ENCODE data around the gene HS1BP3.

HS1BP3 gene

DNA sequence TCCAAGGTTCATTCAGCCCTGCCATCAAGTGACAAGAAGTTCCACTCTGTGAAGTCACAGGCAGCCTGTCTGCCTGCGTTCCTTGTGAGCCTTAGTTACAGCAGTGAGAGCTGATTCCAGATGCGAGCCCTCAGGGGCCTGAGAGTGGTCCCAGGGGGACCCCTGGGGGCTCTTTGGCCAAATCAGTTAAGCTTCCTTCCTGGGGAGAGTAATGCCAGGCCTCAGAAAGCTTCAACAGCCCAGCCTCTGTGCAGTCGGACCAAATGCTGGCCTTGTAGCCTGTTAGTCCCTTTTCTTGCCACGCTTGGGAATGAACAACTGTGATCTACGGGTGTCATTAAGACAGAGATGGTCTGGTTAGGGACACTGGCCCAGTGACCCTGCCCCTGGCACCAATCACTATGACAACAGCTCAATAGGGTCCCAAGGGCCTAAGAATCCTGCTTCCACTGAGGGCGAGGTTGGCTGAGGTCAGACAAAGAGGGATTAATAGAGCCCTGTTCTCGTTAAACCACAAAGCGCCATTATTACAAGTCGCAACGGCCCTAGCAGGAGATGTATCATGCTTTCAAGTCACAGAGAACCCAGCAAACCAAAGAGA lies 50.9 kb downstream of the HS1BP3 start:
- DNase-seq (ENCODE audit: low read depth) = no peak

DNA sequence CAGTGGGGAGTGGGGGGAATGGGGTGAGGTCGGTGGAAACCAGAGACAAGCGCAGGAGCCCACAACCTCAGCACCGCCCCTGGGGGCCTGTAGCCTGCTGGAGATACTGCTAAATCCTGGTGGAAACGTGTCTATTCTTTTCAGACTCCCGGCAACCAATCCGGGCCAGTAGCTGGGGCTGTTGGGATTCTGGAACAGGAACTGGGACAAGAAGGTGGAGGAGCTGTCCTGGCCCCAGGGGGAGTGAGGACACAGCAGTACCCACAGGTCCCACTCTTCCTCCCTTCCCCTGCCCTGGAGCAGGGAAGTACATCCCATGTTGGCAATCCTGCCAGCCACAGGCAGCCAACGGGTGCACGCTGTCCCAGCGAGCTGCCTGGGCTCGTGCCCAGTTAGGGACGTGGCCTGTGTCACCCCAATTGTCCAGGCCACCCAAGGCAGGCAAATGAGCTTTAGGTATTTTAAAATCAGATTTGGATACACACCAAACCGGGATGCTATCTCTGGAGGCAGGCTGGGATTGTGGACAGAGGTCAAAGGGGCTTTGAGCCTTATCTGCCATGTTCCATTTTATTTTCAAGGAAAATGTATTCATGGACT lies 51.8 kb downstream of the HS1BP3 start:
- DNase-seq (ENCODE audit: low read depth) = no peak

DNA sequence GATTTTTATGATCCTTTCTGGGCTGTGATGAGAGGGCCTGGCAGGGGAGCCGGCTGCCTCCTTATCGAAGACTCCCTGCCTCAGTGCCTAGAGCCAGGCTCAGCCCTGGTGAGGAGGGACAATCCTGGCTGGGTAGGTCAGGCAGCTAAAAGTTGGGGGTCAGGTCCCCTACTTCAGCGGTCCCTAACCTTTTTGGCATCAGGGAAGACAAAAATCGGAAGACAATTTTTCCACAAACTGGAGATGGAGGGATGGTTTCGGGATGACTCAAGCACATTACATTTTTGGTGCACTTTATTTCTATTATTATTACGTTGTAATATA lies 53.1 kb downstream of the HS1BP3 start:
- no peak for DNase-seq (ENCODE audit: low read depth)

DNA sequence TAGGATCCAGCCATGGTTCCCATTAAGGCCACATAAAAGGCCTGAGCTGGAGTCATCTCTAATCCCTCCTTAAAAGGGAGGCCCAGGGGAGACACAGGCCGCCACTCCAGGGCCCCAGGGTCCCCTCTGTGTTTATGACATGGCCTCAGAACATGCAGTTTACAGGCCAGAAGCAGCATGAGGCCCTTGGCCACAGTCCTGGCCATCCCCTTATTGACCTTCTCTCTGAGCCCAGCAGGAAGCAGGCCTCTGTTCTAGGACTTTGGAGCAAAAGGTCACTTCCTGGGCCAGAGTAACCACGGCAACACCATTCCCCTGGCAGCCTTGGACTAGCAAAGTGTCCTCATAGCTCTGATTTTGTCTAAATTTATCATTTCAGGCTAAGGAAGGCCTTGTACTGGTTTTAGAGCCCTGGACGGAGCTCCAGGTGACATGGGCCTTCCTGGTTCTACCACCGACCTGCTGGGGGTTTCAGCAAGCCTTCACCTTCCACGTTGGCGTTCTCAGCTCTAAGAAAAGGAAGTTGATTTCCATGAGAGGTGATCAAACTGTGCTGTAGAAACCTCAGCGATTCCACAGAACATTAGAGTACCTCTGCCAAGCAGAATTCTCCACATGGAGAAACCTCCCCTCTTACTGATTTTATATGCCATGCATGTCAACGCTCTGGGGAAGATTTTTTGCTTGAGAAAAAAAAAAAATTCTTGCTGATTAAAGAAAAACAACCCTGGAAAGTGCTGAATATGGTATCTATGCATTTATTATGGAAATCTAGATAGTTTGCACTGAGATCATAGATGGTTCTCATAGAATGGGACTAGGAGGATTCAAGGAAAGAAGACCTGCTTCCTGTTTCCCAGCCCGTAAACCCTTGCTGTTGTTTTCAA lies 53.7 kb downstream of the HS1BP3 start:
- DNase-seq (ENCODE audit: low read depth) = no peak

DNA sequence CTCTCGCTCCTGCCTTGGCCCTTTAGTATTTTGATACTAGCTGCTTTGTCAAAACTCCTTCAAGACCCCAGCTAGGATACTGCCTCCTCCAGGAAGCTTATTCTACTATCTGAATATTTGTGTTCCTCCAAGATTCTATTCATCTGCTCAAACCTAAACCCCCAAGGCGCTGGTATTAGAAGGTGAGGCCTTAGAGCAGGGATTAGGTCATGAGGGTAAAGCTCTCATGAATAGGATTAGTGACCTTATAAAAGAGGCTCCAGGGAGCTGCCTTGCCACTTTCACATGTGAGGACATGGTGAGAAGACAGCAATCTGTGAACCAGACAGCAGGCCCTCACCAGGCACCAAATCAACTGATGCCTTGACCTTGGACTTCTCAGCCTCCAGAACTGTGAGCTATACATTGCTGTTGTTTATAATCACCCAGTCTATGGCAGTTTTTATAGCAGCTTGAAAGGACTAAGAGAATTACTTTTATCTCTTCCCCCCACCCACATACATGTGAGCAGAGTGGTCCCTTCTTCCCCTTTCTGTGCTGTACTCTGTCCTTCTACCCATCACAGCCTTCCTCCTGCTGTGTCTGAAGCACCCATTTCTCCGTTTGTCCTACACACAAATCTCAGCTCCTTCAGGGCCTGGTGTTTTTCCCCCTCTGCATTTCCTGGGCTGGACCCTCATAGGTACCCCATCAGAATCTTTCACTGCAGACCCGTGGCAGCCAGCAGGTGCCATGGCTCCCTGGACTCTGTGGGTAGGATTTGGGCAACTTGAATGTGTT lies 54.5 kb downstream of the HS1BP3 start:
- DNase-seq (ENCODE audit: low read depth) = no peak

DNA sequence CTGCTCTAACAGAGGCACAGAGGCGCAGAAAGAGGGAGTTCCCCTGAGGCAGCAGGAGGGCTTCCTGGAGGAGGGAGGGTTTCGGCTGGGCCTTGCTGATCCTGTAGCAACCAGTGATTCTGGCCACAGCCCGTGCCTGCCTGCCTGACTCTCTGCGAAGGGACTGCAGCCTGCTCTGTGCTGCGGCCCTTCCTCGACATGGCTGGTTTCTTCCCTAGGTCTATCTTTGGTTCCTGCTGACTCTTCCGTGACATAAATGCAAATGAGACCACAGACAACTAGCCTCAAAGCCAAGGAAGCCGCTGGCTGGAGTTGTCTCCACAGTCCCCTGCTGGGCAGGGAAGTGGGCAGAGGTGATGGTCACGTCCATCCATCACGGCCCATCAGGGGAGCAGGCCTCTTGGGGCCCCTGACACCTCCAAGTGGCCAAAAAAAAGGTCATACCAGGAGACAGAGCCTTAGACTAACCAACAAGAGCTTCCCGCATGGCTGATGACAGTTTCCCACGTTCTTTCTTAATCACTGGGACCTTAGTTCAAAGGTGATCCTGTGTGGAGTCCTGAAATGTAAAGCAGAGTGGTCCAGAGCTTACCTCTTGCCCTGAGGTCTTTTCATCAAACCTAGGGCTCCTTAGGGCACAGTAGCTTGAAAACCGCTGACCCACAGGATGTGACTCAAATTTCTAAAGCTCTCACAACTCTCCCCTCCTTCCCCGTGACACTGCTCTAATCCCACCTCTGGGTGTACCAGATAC lies 55.3 kb downstream of the HS1BP3 start:
- DNase-seq (ENCODE audit: low read depth) = no peak

DNA sequence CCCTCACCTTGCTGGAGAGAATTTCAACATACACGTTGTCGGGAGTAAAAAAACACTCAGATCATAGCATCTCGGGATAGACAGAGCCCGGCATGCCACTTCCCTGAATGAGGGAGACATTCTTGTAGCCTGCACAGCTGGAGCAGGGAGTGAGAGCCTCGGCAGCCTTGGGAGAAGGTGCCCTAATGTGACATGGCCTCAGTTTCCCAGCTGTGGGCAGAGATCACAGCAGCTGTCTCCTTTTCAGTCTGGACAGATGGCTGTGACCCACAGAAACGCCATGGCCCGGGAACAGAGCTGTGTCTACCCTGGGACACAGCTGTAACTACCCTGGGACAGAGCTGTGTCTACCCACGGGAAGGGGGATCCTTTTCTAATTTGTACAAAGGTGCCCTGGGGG lies 55.9 kb downstream of the HS1BP3 start:
- DNase-seq (ENCODE audit: low read depth) = no peak

DNA sequence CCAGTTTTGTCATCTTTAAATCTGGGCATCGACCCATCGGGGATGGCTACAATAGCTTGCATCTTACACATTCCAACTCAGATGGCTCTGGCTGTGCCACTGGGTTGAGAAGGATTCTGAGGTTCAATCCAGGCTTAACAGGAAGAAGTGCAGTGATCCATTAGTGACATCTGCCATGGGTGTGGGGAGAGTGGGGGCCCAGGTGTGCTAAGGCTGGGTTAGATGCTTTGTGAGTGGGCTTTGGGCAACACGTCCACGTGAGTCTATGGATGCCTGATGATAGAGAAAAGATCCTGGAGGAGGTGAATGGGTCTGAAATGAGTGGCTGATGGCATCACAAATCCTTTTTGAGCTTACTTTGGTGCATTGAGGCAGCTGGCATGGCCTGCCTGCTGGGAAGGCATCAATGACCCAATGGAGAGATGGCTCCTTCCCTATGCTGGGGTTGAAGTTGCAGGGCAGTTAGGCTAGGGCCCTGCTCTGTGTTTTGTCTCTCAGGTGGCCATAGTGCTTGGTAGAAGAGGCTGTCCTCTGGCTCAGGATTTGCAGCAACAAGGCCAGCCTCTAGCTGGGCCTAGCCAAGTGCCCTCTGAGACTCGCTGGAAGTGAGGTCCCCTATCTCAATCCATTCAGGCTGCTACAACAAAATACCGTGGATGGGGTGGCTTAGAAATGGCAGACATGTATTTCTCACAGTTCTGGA lies 56.7 kb downstream of the HS1BP3 start:
- no peak for DNase-seq (ENCODE audit: low read depth)

DNA sequence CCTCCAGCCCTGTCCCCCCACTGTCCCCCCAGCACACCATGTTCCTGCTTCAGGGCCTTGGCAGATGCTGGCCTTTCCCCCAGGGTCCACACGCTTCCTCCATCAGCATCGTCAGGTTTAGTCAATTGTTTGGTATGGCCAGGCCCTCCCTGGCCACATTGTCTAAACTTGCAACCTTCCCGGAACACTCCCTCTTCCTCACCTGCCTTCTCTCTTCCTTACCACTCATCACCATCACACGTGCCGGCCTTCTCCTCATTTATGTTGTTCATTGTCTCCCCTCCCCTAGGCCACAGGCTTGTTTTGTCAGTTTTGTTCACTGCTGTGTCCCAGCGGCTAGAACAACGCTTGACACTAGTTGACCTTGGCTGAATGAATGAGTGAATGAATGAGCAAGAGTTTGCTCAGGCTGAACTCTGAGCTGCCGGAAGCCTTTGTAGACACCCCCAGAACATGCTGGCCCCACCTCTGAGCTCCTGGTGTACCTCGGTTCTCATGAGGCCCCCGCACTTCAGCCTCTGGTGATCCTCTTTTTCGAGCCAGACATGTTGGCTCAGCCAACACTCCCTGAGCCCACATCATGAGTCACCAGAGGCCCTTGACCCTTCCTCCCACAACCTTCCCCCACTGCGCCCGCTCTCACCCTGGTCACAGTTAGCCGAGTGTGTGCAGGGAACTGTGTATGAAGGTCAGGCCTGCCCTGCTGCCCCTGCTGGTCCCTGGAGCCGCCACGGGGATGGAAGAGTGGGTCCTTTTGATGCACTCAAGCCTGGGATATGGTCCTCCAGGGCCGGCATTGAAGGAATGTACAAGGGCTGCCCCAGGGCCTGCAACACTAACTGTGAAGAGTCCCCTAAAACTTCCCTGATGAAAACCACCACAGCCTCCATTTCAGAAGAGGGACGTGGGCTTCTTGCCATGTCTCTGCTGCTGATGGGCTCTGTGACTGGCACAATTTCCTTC lies 57.5 kb downstream of the HS1BP3 start:
- peak; percentile 74 for DNase-seq (ENCODE audit: low read depth)

DNA sequence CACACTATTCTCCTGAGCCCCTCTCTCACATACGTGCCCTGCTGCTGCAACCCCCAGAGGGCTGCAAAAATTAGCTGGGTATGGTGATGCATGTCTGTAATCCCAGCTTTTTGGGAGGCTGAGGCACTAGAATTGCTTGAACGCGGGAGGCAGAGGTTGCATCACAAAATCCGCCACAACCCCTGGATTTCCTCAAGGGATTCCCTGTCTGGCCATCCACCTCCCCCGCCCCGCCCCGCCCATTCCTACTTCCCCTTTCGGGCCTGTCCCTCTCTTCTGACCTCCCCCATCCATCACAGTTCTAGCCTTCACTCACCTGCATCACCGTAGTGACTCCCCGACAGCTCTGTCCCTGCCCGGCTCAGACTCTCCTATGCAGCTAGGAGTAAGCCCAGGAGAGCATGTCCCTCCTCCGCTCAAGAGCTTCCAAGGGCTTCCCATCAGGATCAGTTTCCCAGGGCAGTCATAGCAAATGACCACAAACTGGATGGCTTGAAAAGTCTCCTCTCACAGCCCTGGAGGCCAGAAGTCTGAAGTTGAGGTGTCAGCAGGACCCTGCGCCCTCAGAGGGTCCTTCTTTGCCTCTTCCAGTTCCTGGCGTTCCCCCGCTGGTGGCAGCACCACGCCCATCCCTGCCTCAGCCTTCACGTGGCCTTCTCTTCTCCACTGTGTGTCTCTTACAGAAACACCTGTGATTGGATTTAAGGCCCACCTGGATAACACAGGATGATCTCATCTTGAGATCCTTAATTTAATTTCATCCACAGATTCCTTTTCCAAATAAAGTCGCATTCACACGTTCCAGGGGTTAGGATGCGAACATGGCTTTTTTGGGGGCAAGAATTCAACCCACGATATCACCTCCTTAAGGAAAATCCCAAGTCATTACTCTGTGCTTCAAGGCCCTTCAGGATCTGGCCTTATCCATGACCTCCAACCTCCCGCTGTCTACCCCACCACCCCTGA lies 58.5 kb downstream of the HS1BP3 start:
- DNase-seq (ENCODE audit: low read depth) = no peak

DNA sequence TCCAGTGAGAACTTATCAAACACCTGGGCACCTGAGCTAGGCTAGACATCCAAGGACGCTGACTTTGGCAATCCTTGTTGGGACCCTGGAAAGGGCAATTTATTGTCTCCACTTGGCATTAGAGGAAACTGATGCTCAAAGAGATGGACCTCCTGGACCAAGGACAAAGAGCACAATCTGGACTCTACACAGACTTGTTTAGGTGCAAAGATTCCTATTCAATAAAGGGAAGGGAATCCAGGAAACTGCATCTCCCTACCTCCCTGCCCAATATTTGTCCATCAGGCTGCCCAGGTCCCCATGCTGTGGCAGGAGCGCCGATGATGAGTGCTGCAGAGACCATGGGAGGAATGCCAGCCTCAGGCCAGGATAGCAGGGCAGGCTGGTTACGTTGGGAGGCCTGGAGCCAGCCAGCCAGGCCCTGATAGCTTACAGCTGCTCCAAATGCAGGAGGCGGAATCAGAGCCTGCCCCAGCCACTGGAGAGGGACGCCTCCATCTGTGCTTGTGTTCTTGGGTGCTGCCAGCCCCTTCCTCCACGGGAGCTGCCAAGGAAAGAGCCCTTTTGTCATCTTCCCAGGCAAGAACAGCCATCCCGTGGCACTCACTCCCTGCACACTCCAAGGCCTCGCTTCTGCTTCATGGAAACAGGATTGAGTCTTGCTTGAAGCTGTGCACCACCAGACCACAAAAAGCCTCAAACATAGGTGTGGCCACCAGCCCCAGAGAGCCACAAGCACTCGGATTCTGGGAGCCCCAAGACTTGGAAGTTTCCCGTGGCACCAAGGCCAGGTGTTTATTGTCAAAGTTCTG lies 60.0 kb downstream of the HS1BP3 start:
- no peak for DNase-seq (ENCODE audit: low read depth)

DNA sequence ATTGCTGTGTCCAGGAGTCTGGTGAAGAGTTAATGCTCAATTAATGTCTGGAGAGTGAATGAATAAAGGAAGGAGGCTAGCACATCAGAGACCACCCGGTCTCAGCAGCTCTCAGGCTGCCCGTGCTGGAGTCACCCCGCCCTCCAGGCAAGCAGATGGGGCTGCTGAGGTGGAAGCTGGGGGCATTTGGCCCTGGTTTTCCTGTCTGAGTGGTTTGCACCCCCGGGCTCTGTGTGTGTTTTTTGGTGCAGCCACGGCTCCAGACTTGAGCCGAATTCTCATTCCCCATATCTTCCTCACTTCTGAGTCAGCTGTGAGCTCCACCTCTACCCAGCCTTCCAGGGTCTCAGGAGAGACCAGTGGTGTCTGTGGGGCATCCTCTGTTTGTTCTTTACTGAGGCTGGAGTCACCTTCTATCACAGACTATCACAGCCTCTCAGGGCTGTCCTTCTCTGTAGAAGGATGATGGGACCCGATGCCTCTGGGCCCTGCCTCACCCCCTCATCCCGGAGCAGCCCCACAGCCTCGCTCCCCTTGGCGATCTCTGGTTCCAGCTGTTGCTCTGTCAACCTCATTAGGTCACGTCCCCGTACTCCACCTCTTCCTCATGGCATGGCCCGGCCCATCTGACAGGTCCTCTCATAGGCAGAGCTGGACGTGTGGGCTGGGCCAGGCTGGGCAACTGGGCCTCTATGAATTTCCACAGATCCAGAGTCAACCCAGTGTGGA lies 60.8 kb downstream of the HS1BP3 start:
- no peak for DNase-seq (ENCODE audit: low read depth)

DNA sequence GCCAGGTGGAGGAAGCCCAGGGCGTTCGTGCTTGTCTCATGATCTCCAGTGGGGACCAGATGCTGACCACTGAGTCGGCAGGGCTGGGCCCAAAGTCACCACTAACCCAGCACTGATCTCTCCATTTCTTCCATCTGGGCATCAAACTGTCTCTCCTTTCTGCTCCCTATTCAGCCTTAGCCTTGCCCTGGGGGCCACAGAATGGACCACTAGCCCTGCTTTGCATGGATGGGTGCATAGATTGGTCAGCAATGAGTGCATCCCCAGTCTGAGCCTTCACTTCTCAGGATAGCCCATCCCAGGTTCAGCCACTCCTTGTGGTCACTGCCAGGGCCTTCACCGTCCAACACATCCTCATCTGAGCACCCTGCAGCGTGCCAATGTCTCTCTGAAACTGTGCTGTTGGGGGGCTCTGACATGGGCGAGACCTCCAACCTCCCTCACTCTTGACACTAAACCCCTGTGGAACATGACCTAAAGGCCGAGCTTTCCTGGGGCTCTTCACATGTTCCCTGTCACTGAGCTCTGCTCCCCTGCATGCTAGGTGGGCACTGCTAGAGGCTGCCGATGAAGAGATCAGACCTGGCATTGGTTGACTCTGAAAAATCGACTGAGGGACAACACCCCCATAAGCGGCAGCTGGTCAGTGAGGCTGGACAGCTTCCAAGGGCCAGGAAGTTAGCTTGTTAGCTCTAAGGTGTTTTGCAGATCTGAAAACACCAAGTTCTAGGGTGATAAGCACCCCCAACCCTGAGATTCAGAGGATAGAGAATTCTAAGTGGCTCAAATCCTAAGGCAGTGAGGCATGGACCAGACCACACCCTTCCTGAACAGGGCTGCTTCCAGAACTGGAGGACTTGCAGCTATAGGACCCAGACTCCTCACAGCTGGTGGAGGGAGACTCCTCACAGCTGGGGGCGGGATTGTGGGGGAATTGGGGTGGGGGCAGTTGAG lies 61.7 kb downstream of the HS1BP3 start:
- DNase-seq (ENCODE audit: low read depth) = no peak

DNA sequence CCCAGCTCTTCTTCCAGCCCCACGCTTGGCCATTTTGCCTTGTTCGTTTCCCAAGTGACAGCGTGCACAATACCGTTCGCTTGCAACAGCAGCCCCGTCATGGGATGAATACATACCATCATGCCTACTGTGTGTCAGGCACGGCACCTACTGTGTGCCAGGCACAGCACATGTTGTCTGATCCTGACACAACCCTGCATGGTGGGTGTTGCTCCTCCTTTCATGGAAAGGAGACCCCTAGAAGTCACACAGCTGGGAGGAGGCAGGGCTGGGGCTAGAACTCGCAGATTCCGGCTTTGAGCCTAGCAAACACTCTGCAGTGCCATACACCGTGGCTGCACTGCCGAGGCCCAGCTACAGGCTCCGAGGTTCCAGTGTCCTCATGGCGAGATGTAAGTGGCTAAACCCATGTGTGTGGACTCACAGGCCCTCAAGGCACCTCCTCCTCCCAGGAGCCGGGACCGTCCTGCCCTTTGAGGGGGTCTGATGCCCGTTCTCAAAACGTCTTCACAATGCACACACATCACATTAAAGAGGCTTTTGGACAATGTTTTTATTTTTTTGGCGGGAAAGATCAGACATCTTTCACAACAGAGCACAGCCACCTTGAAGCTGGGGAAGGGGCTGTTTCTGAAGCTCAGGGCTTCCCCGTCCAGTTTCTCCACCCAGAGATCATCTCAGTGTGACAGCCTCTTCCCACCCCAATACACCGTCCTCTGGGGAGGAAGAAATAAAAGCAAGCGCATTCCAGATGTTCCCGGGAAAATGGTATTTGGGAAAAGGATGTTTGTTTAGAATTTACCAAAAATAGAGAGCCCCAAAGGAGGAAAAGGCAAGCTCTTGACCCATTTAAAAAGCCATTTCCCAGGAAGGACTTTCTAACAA lies 64.9 kb downstream of the HS1BP3 start:
- DNase-seq (ENCODE audit: low read depth) = no peak

DNA sequence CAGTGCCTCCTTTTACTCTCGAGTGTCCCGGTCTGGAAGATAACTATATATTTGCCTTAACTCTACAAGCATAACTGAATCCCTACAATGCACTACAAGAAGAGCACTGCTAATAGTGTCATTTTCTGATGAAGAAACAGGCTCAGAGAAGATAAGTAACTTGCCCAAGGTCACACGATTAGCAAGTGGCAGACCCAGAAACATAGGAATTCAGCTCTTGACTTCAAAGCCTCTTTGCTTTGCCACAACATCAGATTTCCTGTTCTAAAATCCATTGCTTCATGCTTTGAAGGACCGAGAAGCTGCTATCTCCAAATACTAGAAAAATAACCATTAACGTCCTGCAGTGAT lies 65.6 kb downstream of the HS1BP3 start:
- no peak for DNase-seq (ENCODE audit: low read depth)

Data from stromal cell of bone marrow (primary cell).